CD4-positive, alpha-beta T cell treated with Interleukin-15 for 1 hour (primary cell): ENCODE results near the gene DENND6A.
"Not testable (repeated sequence)": the region's sequence is repeated elsewhere in the genome, so short reads cannot be mapped to it uniquely, and the experiment has no call there.

Experiments
- DNase-seq: peaks from one replicate; pipeline ENCODE4 v3.0.0-alpha.2; 2020

Gene DENND6A

GRCh38 chr3:57691411-57692132 lies 1.3 kb downstream of the DENND6A start:
- DNase-seq, result no peak

GRCh38 chr3:57689367-57690053 lies 3.4 kb downstream of the DENND6A start:
- no peak for DNase-seq

- no peak for DNase-seq
These were observed 4.6 kb downstream of the DENND6A start for GRCh38 chr3:57688291-57688690.

- DNase-seq, result no peak
These were observed 9.6 kb downstream of the DENND6A start for GRCh38 chr3:57683286-57683685.

GRCh38 chr3:57682284-57682683 lies 10.6 kb downstream of the DENND6A start:
- no peak for DNase-seq

- no peak for DNase-seq
These were observed 11.2 kb downstream of the DENND6A start for GRCh38 chr3:57681691-57682090.

GRCh38 chr3:57680046-57680445 lies 12.8 kb downstream of the DENND6A start:
- no peak for DNase-seq

- DNase-seq, result no peak
These were observed 17.3 kb downstream of the DENND6A start for GRCh38 chr3:57675530-57675929.

- no peak for DNase-seq
These were observed 19.7 kb downstream of the DENND6A start for GRCh38 chr3:57673156-57673555.

- no peak for DNase-seq
These were observed 22.3 kb downstream of the DENND6A start for GRCh38 chr3:57670543-57670942.

- no peak for DNase-seq
These were observed 31.5 kb downstream of the DENND6A start for GRCh38 chr3:57661404-57661803.

- DNase-seq, result no peak
These were observed 33.0 kb downstream of the DENND6A start for GRCh38 chr3:57659806-57660439.

- no peak for DNase-seq
These were observed 33.7 kb downstream of the DENND6A start for GRCh38 chr3:57659004-57659673.

- no peak for DNase-seq
These were observed 34.3 kb downstream of the DENND6A start for GRCh38 chr3:57658536-57658935.

GRCh38 chr3:57655727-57656126 lies 37.1 kb downstream of the DENND6A start:
- DNase-seq, result no peak

- no peak for DNase-seq
These were observed 38.6 kb downstream of the DENND6A start for GRCh38 chr3:57654267-57654666.

GRCh38 chr3:57652203-57652602 lies 40.7 kb downstream of the DENND6A start:
- DNase-seq, result no peak

GRCh38 chr3:57647292-57647940 lies 45.5 kb downstream of the DENND6A start:
- no peak for DNase-seq

GRCh38 chr3:57646723-57647122 lies 46.2 kb downstream of the DENND6A start:
- DNase-seq, result no peak

- no peak for DNase-seq
These were observed 48.1 kb downstream of the DENND6A start for GRCh38 chr3:57644740-57645139.

GRCh38 chr3:57637391-57637790 lies 55.5 kb downstream of the DENND6A start:
- no peak for DNase-seq

- not testable (repeated sequence) for DNase-seq
These were observed 58.6 kb downstream of the DENND6A start for GRCh38 chr3:57634259-57634658.

GRCh38 chr3:57627976-57628375 lies 64.9 kb downstream of the DENND6A start:
- no peak for DNase-seq
